Measurements from ENCODE around the gene DCAF7. TPM values are rescaled to one million over a fixed set of nuclear protein-coding genes. Genes with fewer than 3 reads are reported as not detected.
A peak's percentile ranks its signal among the peaks of the same experiment; 100 is the strongest.

The DCAF7 gene
- total RNA-seq, 4 donors from 2014 or later: 24.8 to 29.7 (median 25.9) TPM

DNA sequence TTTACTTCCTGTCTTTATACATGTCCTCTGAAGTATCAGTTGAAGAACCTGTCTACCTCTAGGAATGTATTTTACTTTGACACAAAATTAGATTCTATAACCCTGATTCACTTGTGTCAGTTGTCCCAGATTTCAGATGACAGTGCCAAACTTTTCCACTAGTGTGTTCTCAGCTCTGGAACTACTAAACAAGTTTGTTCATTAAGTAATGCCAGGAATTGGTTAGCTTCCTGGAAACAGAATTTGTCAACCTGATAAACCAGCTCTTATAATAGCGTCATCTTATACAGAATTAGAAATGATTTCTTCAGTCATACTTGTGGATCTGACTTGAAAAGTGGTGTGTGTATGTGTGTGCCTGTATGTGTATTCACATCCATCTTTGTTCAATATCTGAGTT, 79.3 kb downstream of the DCAF7 start:
- Histone ChIP-seq H3K27me3 (no peaks in the 10 kb centered on the region), H3K4me3 (no peak overlapping the region), H3K27ac (peak overlapping the region in 3 of 4 donors; percentile 35 to 70 (median 66)), H3K9me3 (no peaks in the 10 kb centered on the region), H3K4me1 (peaks cover 18 to 92% (median 60%) of the 10 kb centered on the region in 3 donors), H3K36me3 (peaks cover 0 to 27% (median 5%) of the 10 kb centered on the region in 3 donors)
- WGBS, 2 donors: 25 to 38% methylated on average over 1 of the region's 1 CpG
- DNase-seq: no peak
- TF ChIP-seq POLR2A (IDR thresholded peaks at IDR 0.05): no peak
- TF ChIP-seq, protein P1, sequence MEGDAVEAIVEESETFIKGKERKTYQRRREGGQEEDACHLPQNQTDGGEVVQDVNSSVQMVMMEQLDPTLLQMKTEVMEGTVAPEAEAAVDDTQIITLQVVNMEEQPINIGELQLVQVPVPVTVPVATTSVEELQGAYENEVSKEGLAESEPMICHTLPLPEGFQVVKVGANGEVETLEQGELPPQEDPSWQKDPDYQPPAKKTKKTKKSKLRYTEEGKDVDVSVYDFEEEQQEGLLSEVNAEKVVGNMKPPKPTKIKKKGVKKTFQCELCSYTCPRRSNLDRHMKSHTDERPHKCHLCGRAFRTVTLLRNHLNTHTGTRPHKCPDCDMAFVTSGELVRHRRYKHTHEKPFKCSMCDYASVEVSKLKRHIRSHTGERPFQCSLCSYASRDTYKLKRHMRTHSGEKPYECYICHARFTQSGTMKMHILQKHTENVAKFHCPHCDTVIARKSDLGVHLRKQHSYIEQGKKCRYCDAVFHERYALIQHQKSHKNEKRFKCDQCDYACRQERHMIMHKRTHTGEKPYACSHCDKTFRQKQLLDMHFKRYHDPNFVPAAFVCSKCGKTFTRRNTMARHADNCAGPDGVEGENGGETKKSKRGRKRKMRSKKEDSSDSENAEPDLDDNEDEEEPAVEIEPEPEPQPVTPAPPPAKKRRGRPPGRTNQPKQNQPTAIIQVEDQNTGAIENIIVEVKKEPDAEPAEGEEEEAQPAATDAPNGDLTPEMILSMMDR (IDR thresholded peaks at IDR 0.05): peak in 1 of 6 experiments; percentile 12
- intact Hi-C loops (cut with DNase I): no loop called here

DNA sequence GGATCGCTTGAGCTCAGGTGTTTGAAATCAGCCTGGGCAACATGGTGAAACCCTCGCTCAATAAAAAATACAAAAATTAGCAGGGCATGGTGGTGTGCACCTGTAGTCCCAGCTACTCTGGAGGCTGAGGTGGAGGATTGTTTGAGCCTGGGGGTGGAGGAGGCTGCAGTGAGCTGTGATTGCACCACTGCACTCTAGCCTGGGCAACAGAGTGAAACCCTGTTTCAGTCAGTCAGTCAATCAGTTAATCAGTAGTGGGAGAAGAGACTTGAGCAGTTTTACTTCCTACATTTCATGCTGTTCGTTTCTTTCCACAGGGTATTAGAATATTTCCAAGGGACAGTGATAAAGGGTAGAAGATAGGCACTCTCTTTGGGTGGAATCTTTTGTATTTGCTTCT, 80.8 kb downstream of the DCAF7 start:
- no peak for TF ChIP-seq POLR2A (IDR thresholded peaks at IDR 0.05)
- TF ChIP-seq, protein P1 (IDR thresholded peaks at IDR 0.05): no peak
- Histone ChIP-seq H3K9me3 (no peaks in the 10 kb centered on the region), H3K36me3 (peaks cover under 1 to 42% (median 5%) of the 10 kb centered on the region in 3 donors), H3K27ac (peak overlapping the region in 2 of 4 donors; percentile 11 to 28), H3K4me1 (peaks cover 13 to 92% (median 53%) of the 10 kb centered on the region in 3 donors), H3K27me3 (no peaks in the 10 kb centered on the region), H3K4me3 (no peak overlapping the region)
- 82 to 85% methylated on average over 3 of the region's 3 CpGs for WGBS, 2 donors
- intact Hi-C loops (cut with DNase I): no loop called here
- DNase-seq: no peak

DNA sequence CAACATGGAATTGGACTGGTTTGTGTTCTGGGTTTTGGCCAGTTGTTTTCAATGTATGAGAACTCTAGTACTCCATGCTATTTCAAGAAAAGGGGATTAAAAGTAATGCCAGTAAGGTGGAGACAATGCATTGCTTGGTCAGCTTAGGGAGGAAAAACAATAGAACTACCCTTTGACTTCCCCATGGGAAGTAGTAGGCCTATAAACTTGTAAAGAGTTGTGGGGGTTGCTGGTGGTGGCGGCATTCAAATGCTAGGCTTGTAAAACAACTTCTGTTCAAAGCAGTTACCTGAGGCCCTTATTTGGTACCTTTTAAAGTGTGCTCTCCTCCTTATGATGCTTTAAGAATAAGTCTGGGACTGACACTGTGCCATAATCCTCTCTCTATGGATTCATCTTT, 81.3 kb downstream of the DCAF7 start:
- no peak for DNase-seq
- 83 to 92% methylated on average over 1 of the region's 1 CpG for WGBS, 2 donors
- Histone ChIP-seq H3K27me3 (no peaks in the 10 kb centered on the region), H3K36me3 (peaks cover 5 to 47% (median 5%) of the 10 kb centered on the region in 3 donors), H3K4me3 (no peak overlapping the region), H3K4me1 (peaks cover 13 to 90% (median 55%) of the 10 kb centered on the region in 3 donors), H3K27ac (peak overlapping the region in 1 of 4 donors; percentile 11), H3K9me3 (no peaks in the 10 kb centered on the region)
- intact Hi-C loops (cut with DNase I): no loop called here
- TF ChIP-seq, protein P1 (IDR thresholded peaks at IDR 0.05): no peak
- TF ChIP-seq POLR2A (IDR thresholded peaks at IDR 0.05): no peak

DNA sequence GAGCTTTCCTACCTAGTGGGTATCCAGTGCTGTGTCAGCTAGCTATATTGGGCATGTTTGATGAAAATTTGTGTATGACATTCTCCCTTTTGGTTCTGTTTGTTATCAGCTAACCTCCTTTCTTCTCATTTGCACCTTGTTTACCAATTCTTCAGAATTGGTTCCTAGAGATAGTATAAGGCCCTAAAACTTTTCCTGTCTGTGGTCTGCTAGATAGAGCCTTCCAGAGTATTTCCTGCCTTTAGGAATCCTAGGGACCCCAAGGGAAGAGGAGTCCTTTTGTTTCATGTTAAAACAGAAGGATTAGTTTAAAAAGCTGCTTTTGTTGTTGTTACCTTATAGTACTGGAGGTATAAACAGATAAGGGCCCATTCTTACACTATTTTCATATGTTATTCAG, 83.5 kb downstream of the DCAF7 start:
- DNase-seq: no peak
- Histone ChIP-seq H3K4me3 (no peak overlapping the region), H3K36me3 (peaks cover 5 to 68% (median 10%) of the 10 kb centered on the region in 3 donors), H3K4me1 (peaks cover 8 to 73% (median 45%) of the 10 kb centered on the region in 3 donors), H3K27ac (peak overlapping the region in 3 of 4 donors; percentile 23 to 62 (median 55)), H3K9me3 (no peaks in the 10 kb centered on the region), H3K27me3 (no peaks in the 10 kb centered on the region)
- intact Hi-C loops (cut with DNase I): no loop called here
- no peak for TF ChIP-seq POLR2A (IDR thresholded peaks at IDR 0.05)

DNA sequence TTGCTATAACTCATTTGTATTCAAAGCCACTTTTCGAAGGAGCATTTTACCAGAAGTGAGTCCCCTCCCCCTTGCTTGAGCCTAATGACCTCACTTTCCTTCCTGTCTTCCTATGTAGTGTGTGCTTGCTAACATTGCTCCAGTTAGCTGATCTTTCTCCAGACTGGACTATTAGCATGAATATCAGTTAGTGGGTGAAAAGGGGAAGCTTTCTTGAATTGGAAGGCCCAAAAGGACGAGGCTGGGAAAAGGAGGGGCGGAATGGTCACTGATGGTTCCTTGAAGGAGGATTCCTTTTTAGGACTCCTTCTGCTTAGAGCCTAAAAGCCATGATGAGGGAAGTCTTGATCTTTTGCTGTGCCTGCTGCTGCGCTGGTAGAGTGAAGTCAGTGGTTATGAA, 83.9 kb downstream of the DCAF7 start:
- WGBS, 2 donors: 72 to 73% methylated on average over 3 to 4 of the region's 4 CpGs
- no peak for DNase-seq
- H3K4me1 ChIP-seq: peaks cover 8 to 68% (median 41%) of the 10 kb centered on the region in 3 donors

More for the DNA sequence above, 83.9 kb downstream of the DCAF7 start:
- TF ChIP-seq, protein P1 (IDR thresholded peaks at IDR 0.05): no peak
- no peak for TF ChIP-seq POLR2A (IDR thresholded peaks at IDR 0.05)
- no peaks in the 10 kb centered on the region for H3K9me3 ChIP-seq
- H3K4me3 ChIP-seq: no peak overlapping the region
- intact Hi-C loops (cut with DNase I): no loop called here
- no peaks in the 10 kb centered on the region for H3K27me3 ChIP-seq
- peaks cover 5 to 71% (median 10%) of the 10 kb centered on the region in 3 donors for H3K36me3 ChIP-seq
- H3K27ac ChIP-seq: peak overlapping the region in 3 of 4 donors; percentile 23 to 62 (median 55)
